ENCODE data around the gene NIP7.

- no peak for TF ChIP-seq CTCF (IDR thresholded peaks at IDR 0.05)
- TF ChIP-seq POLR2A (IDR thresholded peaks at IDR 0.05), result no peak
- TF ChIP-seq POLR2AphosphoS5 (IDR thresholded peaks at IDR 0.05), result no peak
- no peak for TF ChIP-seq EP300 (IDR thresholded peaks at IDR 0.05)
These were observed 38.4 kb upstream of the NIP7 start for GRCh38 chr16:69301187-69301586.

Data from upper lobe of left lung (tissue), 4 donors.